Colonic mucosa (tissue), 4 donors: ENCODE measurements around the gene FBLN1. TPM values are rescaled to one million over a fixed set of nuclear protein-coding genes. Genes with fewer than 3 reads are reported as not detected.

Experiments
- DNase-seq: peaks from one replicate; pipeline ENCODE4 v3.0.0-alpha.2; 2020
- H3K27ac ChIP-seq: fragments of 200-600 bp; one replicate; pipeline ENCODE4 v1.8.0; 2021
- H3K27me3 ChIP-seq: fragments of 200-600 bp; one replicate; pipeline ENCODE4 v1.8.0; 2021
- H3K36me3 ChIP-seq: fragments of 200-600 bp; one replicate; pipeline ENCODE4 v1.8.0; 2021
- H3K4me1 ChIP-seq: fragments of 200-600 bp; one replicate; pipeline ENCODE4 v1.8.0; 2021; ENCODE audit warnings: mild to moderate bottlenecking
- H3K4me3 ChIP-seq: fragments of 200-600 bp; one replicate; pipeline ENCODE4 v1.8.0; 2021
- H3K9ac ChIP-seq, 2 donors: one replicate each; pipeline ENCODE4 v1.7.0; 2013; ENCODE audit warnings: control low read depth in 2 of 2, low read depth in 2 of 2, low read length in 2 of 2
- H3K9me3 ChIP-seq: fragments of 200-600 bp; one replicate; pipeline ENCODE4 v1.8.0; 2021
- intact Hi-C: fragments of 100-400 bp; cut with DNase I; formaldehyde crosslinking; loops from one replicate; pipeline ENCODE4 v1.14.1; 2022
- total RNA-seq, 2 donors: library from RNA; stranded (reverse); fragmentation: NEBNext Ultra II Directional in 1 of 2; extraction: Animal tissue kit (Norgen Biotek cat#: 25700) in 1 of 2; gene quantifications; one replicate each; pipeline ENCODE4 v1.2.1, GENCODE V29; 2021
- TF ChIP-seq, protein P1 (sequence below): fragments of 200-600 bp; IDR thresholded peaks from one replicate; pipeline ENCODE4 v1.8.0; 2022; ENCODE audit warnings: antibody characterized with exemption, mild to moderate bottlenecking
- donor health status: healthy.
- donor health status: DM: no; HTN: no; CAD: no.
- donor health status: DM: no; HTN: no; CAD: no.

FBLN1 gene
- total RNA-seq, 2 donors from 2014 or later: 41.6 to 65.5 TPM

DNA sequence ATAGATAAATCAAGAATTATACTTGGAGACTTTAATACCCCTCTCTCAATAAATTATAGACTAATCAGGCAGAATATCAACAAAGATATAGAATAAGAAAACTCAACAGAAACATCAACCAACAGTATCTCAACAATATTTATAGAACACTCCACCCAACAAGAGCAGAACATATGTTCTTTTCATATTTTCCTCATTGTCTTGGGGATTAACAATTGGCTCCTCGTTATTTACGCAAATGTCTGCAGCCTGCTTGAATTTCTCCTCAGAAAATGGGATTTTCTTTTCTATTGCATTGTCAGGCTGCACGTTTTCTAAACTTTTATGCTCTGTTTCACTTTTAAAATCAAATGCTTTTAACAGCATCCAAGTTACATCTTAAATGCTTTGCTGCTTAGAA is 37.0 kb upstream of the FBLN1 start:
- Histone ChIP-seq H3K4me3 (no peak overlapping the region), H3K27ac (no peak overlapping the region), H3K9me3 (no peaks in the 10 kb centered on the region), H3K36me3 (no peaks in the 10 kb centered on the region), H3K27me3 (no peaks in the 10 kb centered on the region), H3K4me1 (no peaks in the 10 kb centered on the region), H3K9ac (no peak overlapping the region)
- no peak for DNase-seq
- intact Hi-C loops: no loop called here
- TF ChIP-seq, protein P1, sequence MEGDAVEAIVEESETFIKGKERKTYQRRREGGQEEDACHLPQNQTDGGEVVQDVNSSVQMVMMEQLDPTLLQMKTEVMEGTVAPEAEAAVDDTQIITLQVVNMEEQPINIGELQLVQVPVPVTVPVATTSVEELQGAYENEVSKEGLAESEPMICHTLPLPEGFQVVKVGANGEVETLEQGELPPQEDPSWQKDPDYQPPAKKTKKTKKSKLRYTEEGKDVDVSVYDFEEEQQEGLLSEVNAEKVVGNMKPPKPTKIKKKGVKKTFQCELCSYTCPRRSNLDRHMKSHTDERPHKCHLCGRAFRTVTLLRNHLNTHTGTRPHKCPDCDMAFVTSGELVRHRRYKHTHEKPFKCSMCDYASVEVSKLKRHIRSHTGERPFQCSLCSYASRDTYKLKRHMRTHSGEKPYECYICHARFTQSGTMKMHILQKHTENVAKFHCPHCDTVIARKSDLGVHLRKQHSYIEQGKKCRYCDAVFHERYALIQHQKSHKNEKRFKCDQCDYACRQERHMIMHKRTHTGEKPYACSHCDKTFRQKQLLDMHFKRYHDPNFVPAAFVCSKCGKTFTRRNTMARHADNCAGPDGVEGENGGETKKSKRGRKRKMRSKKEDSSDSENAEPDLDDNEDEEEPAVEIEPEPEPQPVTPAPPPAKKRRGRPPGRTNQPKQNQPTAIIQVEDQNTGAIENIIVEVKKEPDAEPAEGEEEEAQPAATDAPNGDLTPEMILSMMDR: no peak

DNA sequence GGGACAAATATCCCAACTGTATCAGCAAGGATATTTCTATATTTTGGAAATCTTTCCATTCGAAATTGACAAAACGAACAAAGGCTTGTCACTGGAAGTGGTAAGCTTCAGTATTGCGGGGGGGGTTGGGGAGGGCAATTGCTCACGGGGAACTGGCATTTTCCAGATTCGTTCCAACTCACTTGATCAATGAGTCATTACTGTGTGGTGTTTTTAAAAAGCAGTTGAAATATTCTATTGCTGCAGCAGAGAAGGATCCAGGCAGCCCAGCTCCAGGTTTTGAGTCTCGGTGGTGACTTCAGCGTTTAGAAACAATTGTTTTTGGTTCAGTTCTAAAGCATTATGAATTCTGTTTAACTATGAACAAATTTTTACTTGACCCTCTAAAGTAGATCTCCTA is 33.8 kb upstream of the FBLN1 start:
- no peaks in the 10 kb centered on the region for H3K27me3 ChIP-seq
- no peak for DNase-seq
- no peaks in the 10 kb centered on the region for H3K9me3 ChIP-seq
- H3K36me3 ChIP-seq: no peaks in the 10 kb centered on the region
- TF ChIP-seq, protein P1: no peak
- H3K27ac ChIP-seq: no peak overlapping the region
- no peak overlapping the region for H3K9ac ChIP-seq
- no peaks in the 10 kb centered on the region for H3K4me1 ChIP-seq
- intact Hi-C loops: no loop called here
- H3K4me3 ChIP-seq: no peak overlapping the region

- Histone ChIP-seq H3K27me3 (no peaks in the 10 kb centered on the region), H3K4me1 (no peaks in the 10 kb centered on the region), H3K27ac (no peak overlapping the region), H3K9ac (no peak overlapping the region), H3K4me3 (no peak overlapping the region), H3K9me3 (no peaks in the 10 kb centered on the region), H3K36me3 (no peaks in the 10 kb centered on the region)
- DNase-seq: no peak
- intact Hi-C loops: no loop called here
- TF ChIP-seq, protein P1: no peak
Observed at GRCh38 chr22:45469281-45470073, 33.2 kb upstream of the FBLN1 start.

GRCh38 chr22:45470871-45471270 is 31.8 kb upstream of the FBLN1 start:
- intact Hi-C loops: no loop called here
- Histone ChIP-seq H3K36me3 (no peaks in the 10 kb centered on the region), H3K4me1 (no peaks in the 10 kb centered on the region), H3K27ac (no peak overlapping the region), H3K27me3 (no peaks in the 10 kb centered on the region), H3K4me3 (no peak overlapping the region), H3K9ac (no peak overlapping the region), H3K9me3 (no peaks in the 10 kb centered on the region)
- TF ChIP-seq, protein P1: no peak
- no peak for DNase-seq

DNA sequence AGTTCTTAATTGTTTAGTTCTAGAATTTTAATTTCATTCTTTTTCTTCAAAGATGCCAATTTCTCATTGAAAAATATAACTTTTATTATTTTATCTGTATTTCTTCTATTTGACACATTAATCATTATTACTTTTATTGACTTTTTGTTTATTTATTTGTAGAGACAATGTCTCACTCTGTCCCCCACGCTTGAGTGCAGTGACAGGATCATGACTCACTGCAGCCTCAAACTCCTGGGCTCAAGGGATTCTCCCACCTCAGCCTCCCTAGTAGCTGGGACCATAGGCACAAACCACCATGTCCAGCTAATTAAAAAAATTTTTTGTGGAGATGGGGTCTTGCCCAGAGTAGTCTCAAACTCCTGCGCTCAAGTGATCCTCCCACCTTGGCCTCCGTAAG is 30.3 kb upstream of the FBLN1 start:
- H3K9me3 ChIP-seq: no peaks in the 10 kb centered on the region
- no peaks in the 10 kb centered on the region for H3K27me3 ChIP-seq
- H3K4me3 ChIP-seq: no peak overlapping the region
- TF ChIP-seq, protein P1: no peak
- DNase-seq: no peak
- no peak overlapping the region for H3K9ac ChIP-seq
- no peak overlapping the region for H3K27ac ChIP-seq
- no peaks in the 10 kb centered on the region for H3K4me1 ChIP-seq
- intact Hi-C loops: no loop called here
- no peaks in the 10 kb centered on the region for H3K36me3 ChIP-seq
